Spleen (tissue), 11 donors: Measurements from ENCODE around the gene RADIL. TPM values are rescaled to one million over a fixed set of nuclear protein-coding genes. Genes with fewer than 3 reads are reported as not detected.
A peak's percentile ranks its signal among the peaks of the same experiment; 100 is the strongest.
"Not testable (repeated sequence)": the region's sequence is repeated elsewhere in the genome, so short reads cannot be mapped to it uniquely, and the experiment has no call there.

Experiments
- DNase-seq: peaks from one replicate; pipeline ENCODE4 v3.0.0-alpha.2; 2020
- H3K27ac ChIP-seq, 8 donors: fragments of 200-600 bp; sonication (generic) in 7 of 8; 1 replicate in 4 of 8; 2 replicates in 4 of 8; pipeline versions ENCODE4 v1.5.0 to v1.8.0; 2016 to 2021; ENCODE audit warnings: inconsistent platforms in 4 of 8, mild to moderate bottlenecking in 4 of 8, moderate library complexity in 1 of 8
- H3K27me3 ChIP-seq, 7 donors: fragments of 200-600 bp; sonication (generic) in 6 of 7; replicated peaks in 1 of 7; 1 replicate in 4 of 7; 2 replicates in 3 of 7; pipeline versions ENCODE4 v1.5.0 to v1.8.0; 2016 to 2021; ENCODE audit warnings: inconsistent platforms in 3 of 7, mild to moderate bottlenecking in 1 of 7
- H3K36me3 ChIP-seq, 6 donors: fragments of 200-600 bp; sonication (generic) in 5 of 6; 1 replicate in 4 of 6; 2 replicates in 2 of 6; pipeline versions ENCODE4 v1.5.0 to v1.8.0; 2016 to 2021; ENCODE audit warnings: inconsistent platforms in 2 of 6
- H3K4me1 ChIP-seq, 6 donors: fragments of 200-600 bp; sonication (generic) in 5 of 6; 1 replicate in 3 of 6; 2 replicates in 3 of 6; pipeline versions ENCODE4 v1.5.0 to v1.8.0; 2016 to 2021; ENCODE audit warnings: inconsistent platforms in 3 of 6
- H3K4me3 ChIP-seq, 8 donors: fragments of 200-600 bp; sonication (generic) in 7 of 8; 1 replicate in 4 of 8; 2 replicates in 4 of 8; pipeline versions ENCODE4 v1.5.0 to v1.8.0; 2016 to 2021; ENCODE audit warnings: inconsistent platforms in 4 of 8, mild to moderate bottlenecking in 4 of 8, moderate library complexity in 2 of 8
- H3K9me3 ChIP-seq, 8 donors: fragments of 200-600 bp; sonication (generic) in 7 of 8; 1 replicate in 4 of 8; 2 replicates in 4 of 8; pipeline versions ENCODE4 v1.5.0 to v1.8.0; 2016 to 2021; ENCODE audit warnings: inconsistent platforms in 4 of 8
- CTCF ChIP-seq, 11 experiments: fragments of 200-600 bp in 7 of 11; fragments of 450-650 bp in 4 of 11; sonication (generic) in 4 of 11; IDR thresholded peaks in 8 of 11; conservative IDR thresholded peaks in 3 of 11; 1 replicate in 7 of 11; 2 replicates in 4 of 11; pipeline versions ENCODE4 v1.4.0 to v1.8.0; 2016 to 2021; ENCODE audit warnings: antibody characterized with exemption in 11 of 11, inconsistent platforms in 4 of 11, mild to moderate bottlenecking in 1 of 11
- POLR2A ChIP-seq, 3 donors: fragments of 450-650 bp; IDR thresholded peaks; one replicate each; pipeline ENCODE4 v1.5.1; 2017; ENCODE audit warnings: antibody characterized with exemption in 3 of 3, mild to moderate bottlenecking in 1 of 3
- POLR2AphosphoS5 ChIP-seq, 3 donors: sonication (generic); formaldehyde crosslinking; IDR thresholded peaks; one replicate each; pipeline ENCODE4 v1.5.1; 2017; ENCODE audit warnings: antibody characterized with exemption in 3 of 3
- WGBS, 5 donors: extraction: QIAGEN DNeasy Blood & Tissue Kit in 3 of 5; methylation state at CpG; one replicate each; pipeline versions ENCODE4 v1.1.5 to v1.1.7; 2013 to 2018; 5-methylcytosine and 5-hydroxymethylcytosine counted together
- intact Hi-C: fragments of 100-400 bp; cut with DNase I; formaldehyde crosslinking; loops from one replicate; pipeline ENCODE4 v1.15.0; 2023; ENCODE audit warnings: low total_unique reads
- polyA plus RNA-seq, 3 donors: library from polyadenylated mRNA; stranded (reverse); fragments of 200-250 nt; gene quantifications; one replicate each; pipeline ENCODE4 v1.2.1, GENCODE V29; 2013
- total RNA-seq, 7 donors: library from RNA; depleted of rRNA in 3 of 7; stranded (reverse); fragments of >200 nt in 3 of 7; fragmentation: NEBNext Ultra II Directional in 4 of 7; extraction: Animal tissue kit (Norgen Biotek cat#: 25700) in 4 of 7; gene quantifications; one replicate each; pipeline versions ENCODE4 v1.1.0 to v1.2.1, GENCODE V29; 2016 to 2021
- donor health status: healthy with polysubstance abuse.
- donor health status: DM: no; HTN: no; CAD: no; lungs with moderate emphysema.
- donor health status: DM: no; HTN: no; CAD: no.
- donor health status: Bipolar disorder and iron deficiency.
- donor health status: healthy.
- donor health status: DM: no; HTN: no; CAD: no.
- donor health status: DM: yes; HTN: yes; CAD: no.

Gene RADIL
- total and polyA plus RNA-seq, 10 donors: 0.24 to 2.8 (median 1.5) TPM

- TF ChIP-seq POLR2AphosphoS5 (IDR thresholded peaks at IDR 0.05): peak in 1 of 3 donors; percentile 27
- H3K27me3 ChIP-seq, H3K9me3 ChIP-seq, H3K4me3 ChIP-seq: not testable (repeated sequence)
- intact Hi-C loops: loop anchor here (10.0 kb wide), 2 partner anchors 59 to 291 kb away; no protein-coding TSS in a partner anchor
- Histone ChIP-seq H3K27ac (peak overlapping the region in 1 of 8 donors; percentile 71), H3K36me3 (peaks cover 0 to 52% (median 33%) of the 10 kb centered on the region in 6 donors), H3K4me1 (peaks cover 0 to 33% (median 16%) of the 10 kb centered on the region in 6 donors)
- 93 to 95% (median 94%) methylated on average over 9 to 30 of the region's 30 CpGs for WGBS, 5 donors
- peak; percentile 76 for DNase-seq
These were observed 90.0 kb downstream of the RADIL start for GRCh38 chr7:4793385-4793993.

- H3K9me3 ChIP-seq: no peaks in the 10 kb centered on the region
- intact Hi-C loops: loop anchor here (10.0 kb wide), 2 partner anchors 58 to 292 kb away; no protein-coding TSS in a partner anchor
- peaks cover 0 to 61% (median 41%) of the 10 kb centered on the region in 6 donors for H3K36me3 ChIP-seq
- no peaks in the 10 kb centered on the region for H3K27me3 ChIP-seq
- TF ChIP-seq CTCF (IDR thresholded peaks at IDR 0.05 in 8 of 11, conservative IDR thresholded peaks at IDR 0.05 in 3 of 11) (no peak), POLR2AphosphoS5 (IDR thresholded peaks at IDR 0.05) (peak; percentile 56 to 84 (median 69))
- DNase-seq: peak; percentile 87
- peaks cover 0 to 25% (median 13%) of the 10 kb centered on the region in 6 donors for H3K4me1 ChIP-seq
- H3K27ac ChIP-seq: peak overlapping the region in 7 of 8 donors; percentile 61 to 82 (median 73)
- 17 to 36% (median 27%) methylated on average over 9 to 47 of the region's 47 CpGs for WGBS, 5 donors
- H3K4me3 ChIP-seq: peak overlapping the region; percentile 28 to 64 (median 45)
These were observed 90.9 kb downstream of the RADIL start for GRCh38 chr7:4792537-4793126.

- no peaks in the 10 kb centered on the region for H3K27me3 ChIP-seq
- peak overlapping the region; percentile 28 to 64 (median 45) for H3K4me3 ChIP-seq
- H3K4me1 ChIP-seq: peaks cover 0 to 25% (median 13%) of the 10 kb centered on the region in 6 donors
- 36 to 50% (median 45%) methylated on average over 33 to 50 of the region's 50 CpGs for WGBS, 5 donors
- H3K27ac ChIP-seq: peak overlapping the region in 7 of 8 donors; percentile 61 to 82 (median 73)
- peaks cover 0 to 68% (median 48%) of the 10 kb centered on the region in 6 donors for H3K36me3 ChIP-seq
- no peak for TF ChIP-seq POLR2A (IDR thresholded peaks at IDR 0.05)
- peak in 1 of 3 donors; percentile 22 for TF ChIP-seq POLR2AphosphoS5 (IDR thresholded peaks at IDR 0.05)
- peak in 10 of 11 experiments; percentile 55 to 95 (median 86) for TF ChIP-seq CTCF (IDR thresholded peaks at IDR 0.05 in 8 of 11, conservative IDR thresholded peaks at IDR 0.05 in 3 of 11)
- intact Hi-C loops: loop anchor here (10.0 kb wide), 2 partner anchors 57 to 293 kb away; no protein-coding TSS in a partner anchor
- peak; percentile 94 for DNase-seq
- H3K9me3 ChIP-seq: no peaks in the 10 kb centered on the region
These were observed 91.6 kb downstream of the RADIL start for GRCh38 chr7:4791738-4792536.

- Histone ChIP-seq H3K27me3 (no peaks in the 10 kb centered on the region), H3K4me3 (no peak overlapping the region), H3K9me3 (no peaks in the 10 kb centered on the region), H3K36me3 (peaks cover 0 to 75% (median 55%) of the 10 kb centered on the region in 6 donors), H3K27ac (peak overlapping the region in 1 of 8 donors; percentile 80), H3K4me1 (peaks cover 0 to 25% (median 13%) of the 10 kb centered on the region in 6 donors)
- 95 to 99% (median 95%) methylated on average over 14 to 25 of the region's 25 CpGs for WGBS, 5 donors
- TF ChIP-seq CTCF (IDR thresholded peaks at IDR 0.05 in 8 of 11, conservative IDR thresholded peaks at IDR 0.05 in 3 of 11) (no peak), POLR2AphosphoS5 (IDR thresholded peaks at IDR 0.05) (peak; percentile 6 to 64 (median 22))
- intact Hi-C loops: loop anchor here (10.0 kb wide), 2 partner anchors 56 to 294 kb away; no protein-coding TSS in a partner anchor
- DNase-seq: no peak
These were observed 92.3 kb downstream of the RADIL start for GRCh38 chr7:4791101-4791737.
